Measurements from ENCODE around the gene KRT7.

KRT7 gene

DNA sequence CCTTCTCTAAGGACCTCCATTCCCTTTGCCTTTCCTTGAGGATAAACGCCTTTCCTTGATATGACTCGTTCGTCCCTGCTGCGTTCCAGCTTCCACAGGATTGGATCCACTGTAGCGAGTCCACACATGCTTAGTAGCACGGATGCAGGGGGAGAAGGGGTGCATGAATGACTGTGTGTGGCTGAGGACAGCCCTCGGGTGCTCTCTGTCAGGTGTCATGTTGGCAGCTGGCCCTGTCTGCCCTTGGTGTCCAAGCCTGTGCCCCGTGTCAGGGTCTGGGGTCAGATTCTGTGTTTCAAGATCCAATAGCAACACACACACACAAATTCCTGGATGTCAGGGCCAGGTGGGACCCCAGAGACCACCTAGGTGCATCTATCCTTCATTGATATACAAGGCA lies 23.7 kb upstream of the KRT7 start:
- no peak overlapping the region for H3K27ac ChIP-seq (ENCODE audit: low read depth, low read length)
- H3K36me3 ChIP-seq (ENCODE audit: control insufficient read depth, low read length): no peaks in the 10 kb centered on the region
- no peaks in the 10 kb centered on the region for H3K9me2 ChIP-seq (replicated peaks; ENCODE audit: control insufficient read depth, low read length)
- no peak overlapping the region for H3K4me2 ChIP-seq (ENCODE audit: low read length)
- H3F3A ChIP-seq (ENCODE audit: control insufficient read depth, insufficient read depth): no peaks in the 10 kb centered on the region
- H4K20me1 ChIP-seq (ENCODE audit: control insufficient read depth, insufficient read depth, low read depth, low read length): peaks cover 3% of the 10 kb centered on the region; the same call in 1 of the 2 replicates
- H3K79me2 ChIP-seq (ENCODE audit: control insufficient read depth, low read length): no peaks in the 10 kb centered on the region
- no peaks in the 10 kb centered on the region for H3K4me1 ChIP-seq (ENCODE audit: control insufficient read depth, low read length)
- no peak overlapping the region for H3K4me3 ChIP-seq (ENCODE audit: low read length)
- TF ChIP-seq EZH2phosphoT487 (IDR thresholded peaks at IDR 0.05; ENCODE audit: borderline replicate concordance, low read length): no peak
- TF ChIP-seq, protein P1, sequence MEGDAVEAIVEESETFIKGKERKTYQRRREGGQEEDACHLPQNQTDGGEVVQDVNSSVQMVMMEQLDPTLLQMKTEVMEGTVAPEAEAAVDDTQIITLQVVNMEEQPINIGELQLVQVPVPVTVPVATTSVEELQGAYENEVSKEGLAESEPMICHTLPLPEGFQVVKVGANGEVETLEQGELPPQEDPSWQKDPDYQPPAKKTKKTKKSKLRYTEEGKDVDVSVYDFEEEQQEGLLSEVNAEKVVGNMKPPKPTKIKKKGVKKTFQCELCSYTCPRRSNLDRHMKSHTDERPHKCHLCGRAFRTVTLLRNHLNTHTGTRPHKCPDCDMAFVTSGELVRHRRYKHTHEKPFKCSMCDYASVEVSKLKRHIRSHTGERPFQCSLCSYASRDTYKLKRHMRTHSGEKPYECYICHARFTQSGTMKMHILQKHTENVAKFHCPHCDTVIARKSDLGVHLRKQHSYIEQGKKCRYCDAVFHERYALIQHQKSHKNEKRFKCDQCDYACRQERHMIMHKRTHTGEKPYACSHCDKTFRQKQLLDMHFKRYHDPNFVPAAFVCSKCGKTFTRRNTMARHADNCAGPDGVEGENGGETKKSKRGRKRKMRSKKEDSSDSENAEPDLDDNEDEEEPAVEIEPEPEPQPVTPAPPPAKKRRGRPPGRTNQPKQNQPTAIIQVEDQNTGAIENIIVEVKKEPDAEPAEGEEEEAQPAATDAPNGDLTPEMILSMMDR (IDR thresholded peaks at IDR 0.05; ENCODE audit: low read depth, low read length, poor library complexity, severe bottlenecking): no peak
- H3K9me3 ChIP-seq (ENCODE audit: control insufficient read depth, insufficient read depth, low read length): no peaks in the 10 kb centered on the region
- 0 out of 2 replicates have a peak, but pooled peaks cover 2% of the 10 kb centered on the region for H3K27me3 ChIP-seq (ENCODE audit: control insufficient read depth, low read length)

DNA sequence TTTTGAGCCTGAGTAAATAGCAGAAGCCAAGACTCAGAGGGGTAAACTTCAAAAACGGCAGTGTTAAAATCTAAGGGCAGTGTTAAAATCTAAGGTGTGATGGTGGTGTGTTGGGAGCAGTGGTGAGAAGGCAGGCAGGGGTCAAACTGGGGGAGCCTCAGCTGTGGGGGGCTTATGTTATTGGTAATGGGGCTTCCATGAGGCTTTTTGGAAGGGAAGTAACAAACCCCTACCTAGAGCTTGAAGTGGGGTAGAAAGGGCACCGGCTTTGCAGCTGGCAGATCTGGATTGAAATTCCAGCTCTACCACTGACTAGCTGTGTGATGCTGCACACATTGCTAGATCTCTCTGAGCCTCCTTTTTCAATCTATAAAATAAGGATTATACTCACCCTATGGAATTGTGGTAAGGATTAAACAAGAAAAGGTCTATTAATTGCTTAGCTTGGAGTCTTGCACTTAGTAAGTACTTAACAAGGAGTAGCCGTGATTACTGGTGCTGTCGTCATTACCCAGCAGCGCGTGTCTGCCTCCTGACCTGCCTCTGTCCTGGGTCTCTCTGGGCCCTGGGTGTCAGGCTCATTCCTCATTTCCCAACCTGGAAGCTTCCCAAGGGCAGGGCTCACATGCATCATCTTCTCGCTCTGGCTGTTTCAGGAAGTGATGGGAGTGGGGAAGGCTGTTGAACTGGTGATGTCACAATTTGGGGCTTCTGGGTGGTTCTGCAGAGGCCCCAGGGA lies 22.7 kb upstream of the KRT7 start:
- H3K4me2 ChIP-seq (ENCODE audit: low read length): no peak overlapping the region
- H3K27me3 ChIP-seq (ENCODE audit: control insufficient read depth, low read length): 0 out of 2 replicates have a peak, but pooled peaks cover 2% of the 10 kb centered on the region
- H3K9me2 ChIP-seq (replicated peaks; ENCODE audit: control insufficient read depth, low read length): no peaks in the 10 kb centered on the region
- H3K27ac ChIP-seq (ENCODE audit: low read depth, low read length): no peak overlapping the region
- no peaks in the 10 kb centered on the region for H3K9me3 ChIP-seq (ENCODE audit: control insufficient read depth, insufficient read depth, low read length)
- TF ChIP-seq, protein P1 (IDR thresholded peaks at IDR 0.05; ENCODE audit: low read depth, low read length, poor library complexity, severe bottlenecking): no peak
- no peak for TF ChIP-seq EZH2phosphoT487 (IDR thresholded peaks at IDR 0.05; ENCODE audit: borderline replicate concordance, low read length)
- no peak overlapping the region for H3K4me3 ChIP-seq (ENCODE audit: low read length)
- no peaks in the 10 kb centered on the region for H3K4me1 ChIP-seq (ENCODE audit: control insufficient read depth, low read length)
- no peaks in the 10 kb centered on the region for H3K36me3 ChIP-seq (ENCODE audit: control insufficient read depth, low read length)
- H3F3A ChIP-seq (ENCODE audit: control insufficient read depth, insufficient read depth): no peaks in the 10 kb centered on the region
- no peaks in the 10 kb centered on the region for H3K79me2 ChIP-seq (ENCODE audit: control insufficient read depth, low read length)
- H4K20me1 ChIP-seq (ENCODE audit: control insufficient read depth, insufficient read depth, low read depth, low read length): peaks cover 3% of the 10 kb centered on the region; the same call in 1 of the 2 replicates

DNA sequence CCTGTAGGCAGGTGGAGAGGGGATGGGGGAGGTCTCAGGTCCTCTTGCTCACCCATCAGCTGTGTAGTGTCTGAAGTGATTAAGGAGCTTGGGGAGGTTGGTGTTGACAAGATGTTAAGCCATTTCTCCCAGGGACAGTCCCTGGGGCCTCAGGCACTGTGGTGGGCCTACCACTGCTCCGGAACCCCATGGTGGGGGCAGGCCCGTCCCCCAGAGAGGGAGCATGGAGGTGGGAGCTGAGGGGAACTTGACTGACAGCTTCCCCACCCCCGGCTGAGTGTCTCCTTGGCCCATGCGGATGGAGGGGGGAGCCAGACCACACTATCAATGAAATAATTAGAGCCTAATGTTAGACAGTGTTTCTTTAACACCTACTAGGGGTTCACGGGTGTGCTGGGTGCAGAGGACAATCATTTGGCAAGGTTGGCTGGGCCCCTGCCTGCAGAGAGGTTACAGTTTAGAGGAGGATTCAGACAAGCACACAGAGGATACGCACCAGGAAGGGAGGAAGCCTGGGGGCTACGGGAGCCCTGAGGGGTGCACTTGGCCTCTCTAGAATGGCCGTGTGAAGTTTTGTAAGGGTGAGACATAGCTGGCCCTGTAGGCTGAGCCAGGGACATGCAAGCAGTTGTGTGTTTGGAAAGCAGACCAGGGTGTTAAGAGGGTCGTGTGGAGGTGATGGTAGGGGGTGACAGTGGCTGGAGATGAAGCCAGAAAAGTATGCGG lies 22.0 kb upstream of the KRT7 start:
- TF ChIP-seq, protein P1 (IDR thresholded peaks at IDR 0.05; ENCODE audit: low read depth, low read length, poor library complexity, severe bottlenecking): no peak
- no peak for TF ChIP-seq EZH2phosphoT487 (IDR thresholded peaks at IDR 0.05; ENCODE audit: borderline replicate concordance, low read length)
- Histone ChIP-seq H4K20me1 (ENCODE audit: control insufficient read depth, insufficient read depth, low read depth, low read length) (peaks cover 3% of the 10 kb centered on the region; the same call in 1 of the 2 replicates), H3K4me2 (ENCODE audit: low read length) (no peak overlapping the region), H3K4me1 (ENCODE audit: control insufficient read depth, low read length) (no peaks in the 10 kb centered on the region), H3K27me3 (ENCODE audit: control insufficient read depth, low read length) (0 out of 2 replicates have a peak, but pooled peaks cover 2% of the 10 kb centered on the region), H3K9me3 (ENCODE audit: control insufficient read depth, insufficient read depth, low read length) (no peaks in the 10 kb centered on the region), H3K79me2 (ENCODE audit: control insufficient read depth, low read length) (no peaks in the 10 kb centered on the region), H3K36me3 (ENCODE audit: control insufficient read depth, low read length) (no peaks in the 10 kb centered on the region), H3K27ac (ENCODE audit: low read depth, low read length) (no peak overlapping the region), H3K9me2 (replicated peaks; ENCODE audit: control insufficient read depth, low read length) (no peaks in the 10 kb centered on the region), H3K4me3 (ENCODE audit: low read length) (no peak overlapping the region), H3F3A (ENCODE audit: control insufficient read depth, insufficient read depth) (no peaks in the 10 kb centered on the region)
